SK-N-SH (cell line): ENCODE measurements around the gene ALKBH2. TPM values are rescaled to one million over a fixed set of nuclear protein-coding genes. Genes with fewer than 3 reads are reported as not detected.

Source experiments
- CTCF ChIA-PET: fragments of 300-600, 350-600 bp; formaldehyde crosslinking; extraction: SDS; loops from one replicate; lab custom pipeline; 2021; lab: Yijun Ruan, JAX
- POLR2A ChIA-PET: fragments of 350-600 bp; sonication (Branson Sonifier 250); formaldehyde crosslinking; extraction: SDS; loops from one replicate; lab custom pipeline; 2020; ENCODE audit warnings: antibody characterized with exemption, inconsistent platforms; lab: Yijun Ruan, JAX
- DNase-seq: peaks from one replicate; pipeline ENCODE4 v3.0.0; 2012
- H2AFZ ChIP-seq: fragments of 200-600 bp; sonication (generic); 2 replicates; pipeline ENCODE4 v1.8.1; 2016; ENCODE audit warnings: antibody characterized with exemption, mild to moderate bottlenecking, low read depth
- H3F3A ChIP-seq: fragments of 200-600 bp; sonication (generic); replicated peaks from 2 replicates; pipeline ENCODE3; 2016; ENCODE audit warnings: antibody characterized with exemption, mild to moderate bottlenecking; ENCODE audit not compliant: insufficient read depth
- H3K27ac ChIP-seq, 2 experiments: fragments of 200-500 bp in 1 of 2; fragments of 200-600 bp in 1 of 2; sonication (Bioruptor generic) in 1 of 2; sonication (generic), shearing (Covaris generic) in 1 of 2; 2 replicates each; pipeline versions ENCODE4 v1.5.1 to v1.6.1; 2014 to 2016; ENCODE audit warnings: low read depth in 2 of 2, inconsistent platforms in 1 of 2, low read length in 1 of 2, mild to moderate bottlenecking in 1 of 2, mixed read lengths in 1 of 2
- H3K27me3 ChIP-seq: fragments of 200-600 bp; sonication (generic), shearing (Covaris generic); 2 replicates; pipeline ENCODE4 v1.6.1; 2016; ENCODE audit warnings: mixed run types; ENCODE audit not compliant: insufficient read depth
- H3K36me3 ChIP-seq, 2 experiments: fragments of 200-500 bp in 1 of 2; fragments of 200-600 bp in 1 of 2; sonication (Bioruptor generic) in 1 of 2; sonication (generic) in 1 of 2; replicated peaks in 1 of 2; 2 replicates each; pipeline versions ENCODE3 to v1.5.1; 2014 to 2016; ENCODE audit warnings: low read length in 1 of 2, mild to moderate bottlenecking in 1 of 2; ENCODE audit not compliant: insufficient read depth in 2 of 2, control insufficient read depth in 1 of 2
- H3K4me1 ChIP-seq, 2 experiments: fragments of 200-500 bp in 1 of 2; fragments of 200-600 bp in 1 of 2; sonication (Bioruptor generic) in 1 of 2; sonication (generic), shearing (Covaris generic) in 1 of 2; 2 replicates each; pipeline versions ENCODE4 v1.5.1 to v1.6.1; 2014 to 2016; ENCODE audit warnings: low read depth in 1 of 2, low read length in 1 of 2, mixed run types in 1 of 2; ENCODE audit not compliant: insufficient read depth in 2 of 2, control insufficient read depth in 1 of 2
- H3K4me2 ChIP-seq: fragments of 200-600 bp; sonication (generic), shearing (Covaris generic); 2 replicates; pipeline ENCODE4 v1.6.1; 2017; ENCODE audit warnings: mixed run types
- H3K4me3 ChIP-seq, 2 experiments: fragments of 200-500 bp in 1 of 2; fragments of 200-600 bp in 1 of 2; sonication (Bioruptor generic) in 1 of 2; sonication (generic), shearing (Covaris generic) in 1 of 2; 2 replicates each; pipeline versions ENCODE4 v1.5.1 to v1.8.1; 2014 to 2016; ENCODE audit warnings: low read depth in 2 of 2, inconsistent platforms in 1 of 2, low read length in 1 of 2, mild to moderate bottlenecking in 1 of 2, mixed read lengths in 1 of 2, moderate library complexity in 1 of 2
- H3K79me2 ChIP-seq: fragments of 200-600 bp; sonication (generic); 2 replicates; pipeline ENCODE4 v1.8.1; 2017; ENCODE audit warnings: mild to moderate bottlenecking; ENCODE audit not compliant: insufficient read depth
- H3K9ac ChIP-seq: fragments of 200-600 bp; sonication (generic); 2 replicates; pipeline ENCODE4 v1.6.1; 2017; ENCODE audit warnings: mixed run types
- H3K9me2 ChIP-seq: fragments of 200-600 bp; sonication (generic); 2 replicates; pipeline ENCODE4 v1.6.1; 2017; ENCODE audit warnings: mixed run types
- H3K9me3 ChIP-seq: fragments of 200-600 bp; sonication (generic); 2 replicates; pipeline ENCODE4 v1.6.1; 2017; ENCODE audit warnings: mixed run types, mild to moderate bottlenecking, moderate library complexity
- H4K20me1 ChIP-seq: fragments of 200-600 bp; sonication (generic); 2 replicates; pipeline ENCODE4 v1.6.1; 2017; ENCODE audit warnings: mild to moderate bottlenecking, mixed run types; ENCODE audit not compliant: insufficient read depth
- CTCF ChIP-seq: fragments of 200-600 bp; sonication (generic); IDR thresholded peaks from 2 replicates; pipeline ENCODE4 v1.6.1; 2017; ENCODE audit warnings: antibody characterized with exemption, mild to moderate bottlenecking, moderate library complexity
- EP300 ChIP-seq, 2 experiments: IDR thresholded peaks; 2 replicates each; pipeline versions ENCODE4 v1.4.0 to v1.6.1; 2012; ENCODE audit warnings: borderline replicate concordance in 1 of 2, low read depth in 1 of 2, low read length in 1 of 2
- EZH2phosphoT487 ChIP-seq: fragments of 200-600 bp; sonication (generic); IDR thresholded peaks from 2 replicates; pipeline ENCODE4 v1.6.1; 2017; ENCODE audit warnings: low read depth, mixed run types, mild to moderate bottlenecking, antibody characterized with exemption, moderate library complexity, borderline replicate concordance
- FOSL2 ChIP-seq: IDR thresholded peaks from 2 replicates; pipeline ENCODE4 v1.4.0; 2012; ENCODE audit warnings: low read depth, mild to moderate bottlenecking, moderate library complexity, borderline replicate concordance
- FOXJ3 ChIP-seq: sonication (generic); formaldehyde crosslinking; IDR thresholded peaks from 2 replicates; pipeline ENCODE4 v1.5.1; 2020; ENCODE audit warnings: mild to moderate bottlenecking, missing genetic modification reagents
- FOXM1 ChIP-seq: IDR thresholded peaks from 2 replicates; pipeline ENCODE4 v1.4.0; 2012; ENCODE audit warnings: low read depth, mild to moderate bottlenecking
- GABPA ChIP-seq: IDR thresholded peaks from 2 replicates; pipeline ENCODE4 v1.4.0; 2012; ENCODE audit warnings: low read depth, mild to moderate bottlenecking
- GATA2 ChIP-seq: sonication (generic); formaldehyde crosslinking; IDR thresholded peaks from 2 replicates; pipeline ENCODE4 v1.5.0; 2020; ENCODE audit warnings: mild to moderate bottlenecking, missing genetic modification reagents
- JUND ChIP-seq: IDR thresholded peaks from 2 replicates; pipeline ENCODE4 v1.4.0; 2012
- MEF2A ChIP-seq: IDR thresholded peaks from 2 replicates; pipeline ENCODE4 v1.4.0; 2012; ENCODE audit warnings: low read depth, borderline replicate concordance
- MXI1 ChIP-seq: IDR thresholded peaks from 2 replicates; pipeline ENCODE4 v1.6.1; 2012; ENCODE audit warnings: mild to moderate bottlenecking, low read depth, low read length, improper control_type of control experiment
- NFIC ChIP-seq: IDR thresholded peaks from 2 replicates; pipeline ENCODE4 v1.4.0; 2012; ENCODE audit warnings: borderline replicate concordance
- NRF1 ChIP-seq: IDR thresholded peaks from 2 replicates; pipeline ENCODE4 v1.6.1; 2012; ENCODE audit warnings: low read depth, mild to moderate bottlenecking, low read length
- PBX3 ChIP-seq: IDR thresholded peaks from 2 replicates; pipeline ENCODE4; 2012
- RFX5 ChIP-seq: IDR thresholded peaks from 2 replicates; pipeline ENCODE4 v1.6.1; 2012; ENCODE audit warnings: mild to moderate bottlenecking, improper control_type of control experiment, low read length
- SIN3A ChIP-seq: IDR thresholded peaks from 2 replicates; pipeline ENCODE4 v1.6.1; 2012; ENCODE audit warnings: low read depth, mild to moderate bottlenecking, low read length, moderate library complexity, borderline replicate concordance
- SMC3 ChIP-seq: IDR thresholded peaks from 2 replicates; pipeline ENCODE4 v1.6.1; 2012; ENCODE audit warnings: low read depth, low read length, improper control_type of control experiment
- TCF12 ChIP-seq: IDR thresholded peaks from 2 replicates; pipeline ENCODE4 v1.4.0; 2012
- USF2 ChIP-seq: fragments of 150-350 bp; IDR thresholded peaks from 2 replicates; pipeline ENCODE4 v1.6.1; 2017; ENCODE audit warnings: antibody characterized with exemption, low read length, low read depth, borderline replicate concordance
- YY1 ChIP-seq: IDR thresholded peaks from 2 replicates; pipeline ENCODE4 v1.4.0; 2012; ENCODE audit warnings: low read depth, mild to moderate bottlenecking
- ZBTB33 ChIP-seq: IDR thresholded peaks from 2 replicates; pipeline ENCODE4 v1.4.0; 2012; ENCODE audit warnings: low read depth, borderline replicate concordance
- WGBS: methylation state at CpG from one replicate; pipeline ENCODE4 v1.1.6; 2017; ENCODE audit warnings: low lambda C conversion rate; 5-methylcytosine and 5-hydroxymethylcytosine counted together
- polyA plus RNA-seq, 3 experiments: library from polyadenylated mRNA; depleted of rRNA; stranded (reverse); fragments of >200 nt; gene quantifications; 2 replicates each; pipeline ENCODE4 v1.2.3, GENCODE V29; 2012
- TF ChIP-seq, protein P1 (sequence below): fragments of 150-350 bp; IDR thresholded peaks from 2 replicates; pipeline ENCODE4 v1.6.1; 2016; ENCODE audit warnings: mild to moderate bottlenecking, low read depth, low read length

Gene ALKBH2
- polyA plus RNA-seq, 1 of the 3 experiments (the other 2 are of a cell fraction) = 47.3 TPM

GRCh38 chr12:109087250-109087649 lies 6.0 kb downstream of the ALKBH2 start:
- peaks cover 33 to 58% of the 10 kb centered on the region in 2 experiments for H3K36me3 ChIP-seq
- H3K9me2 ChIP-seq = no peaks in the 10 kb centered on the region
- H3K4me3 ChIP-seq = no peak overlapping the region
- H2AFZ ChIP-seq = no peak overlapping the region
- POLR2A ChIA-PET = no interaction called here
- no peaks in the 10 kb centered on the region for H3K9me3 ChIP-seq
- TF ChIP-seq NFIC (no peak), FOSL2 (no peak), JUND (no peak), MEF2A (no peak), FOXJ3 (CRISPR knock-in tag) (no peak), EP300 (IDR thresholded peaks at IDR 0.05; ENCODE audit: borderline replicate concordance in 1 of 2, low read depth in 1 of 2, low read length in 1 of 2) (no peak), PBX3 (no peak)
- CTCF ChIA-PET = interaction anchor here (0.5 to 1.9 kb wide), 8 partner anchors 10 to 469 kb away, joined by 3 to 5 read pairs (median 3); no protein-coding TSS in a partner anchor
- H3F3A ChIP-seq = peaks cover 4% of the 10 kb centered on the region
- H4K20me1 ChIP-seq = no peaks in the 10 kb centered on the region
- H3K4me1 ChIP-seq = peaks cover 0 to 9% of the 10 kb centered on the region in 2 experiments; a peak in 1 of 4 replicates
- no peak for DNase-seq
- H3K27me3 ChIP-seq = no peaks in the 10 kb centered on the region
- H3K79me2 ChIP-seq = peaks cover 14% of the 10 kb centered on the region
- no peak overlapping the region for H3K4me2 ChIP-seq
- 70% methylated on average over 2 of the region's 5 CpGs for WGBS
- H3K27ac ChIP-seq = no peak overlapping the region
- no peak overlapping the region for H3K9ac ChIP-seq

GRCh38 chr12:109085590-109085989 lies 7.7 kb downstream of the ALKBH2 start:
- H3K9me2 ChIP-seq = no peaks in the 10 kb centered on the region
- TF ChIP-seq GABPA (no peak), YY1 (no peak), CTCF (no peak), FOXM1 (no peak), EZH2phosphoT487 (no peak), NFIC (no peak), RFX5 (no peak), ZBTB33 (no peak), SMC3 (no peak), EP300 (IDR thresholded peaks at IDR 0.05; ENCODE audit: borderline replicate concordance in 1 of 2, low read depth in 1 of 2, low read length in 1 of 2) (no peak), USF2 (no peak), MXI1 (no peak), TCF12 (no peak), NRF1 (no peak), GATA2 (CRISPR knock-in tag) (no peak), SIN3A (no peak)
- TF ChIP-seq, protein P1, sequence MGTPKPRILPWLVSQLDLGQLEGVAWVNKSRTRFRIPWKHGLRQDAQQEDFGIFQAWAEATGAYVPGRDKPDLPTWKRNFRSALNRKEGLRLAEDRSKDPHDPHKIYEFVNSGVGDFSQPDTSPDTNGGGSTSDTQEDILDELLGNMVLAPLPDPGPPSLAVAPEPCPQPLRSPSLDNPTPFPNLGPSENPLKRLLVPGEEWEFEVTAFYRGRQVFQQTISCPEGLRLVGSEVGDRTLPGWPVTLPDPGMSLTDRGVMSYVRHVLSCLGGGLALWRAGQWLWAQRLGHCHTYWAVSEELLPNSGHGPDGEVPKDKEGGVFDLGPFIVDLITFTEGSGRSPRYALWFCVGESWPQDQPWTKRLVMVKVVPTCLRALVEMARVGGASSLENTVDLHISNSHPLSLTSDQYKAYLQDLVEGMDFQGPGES = no peak
- no peak for DNase-seq
- ChIA-PET CTCF (interaction anchor here (4.3 kb wide), 1 partner anchor 8 kb away, joined by 20 read pairs; the partner anchor contains the start of gene ALKBH2), POLR2A (no interaction called here)
- no peaks in the 10 kb centered on the region for H3K27me3 ChIP-seq
- no peak overlapping the region for H2AFZ ChIP-seq
- no peak overlapping the region for H3K4me2 ChIP-seq
- no peak overlapping the region for H3K27ac ChIP-seq
- H3K4me1 ChIP-seq = no peaks in the 10 kb centered on the region
- H3K9ac ChIP-seq = no peak overlapping the region
- H3K79me2 ChIP-seq = no peaks in the 10 kb centered on the region; the same call in 1 of the 2 replicates
- no peaks in the 10 kb centered on the region for H3K9me3 ChIP-seq
- 96% methylated on average over 7 of the region's 11 CpGs for WGBS
- H3K36me3 ChIP-seq = peaks cover 39 to 74% of the 10 kb centered on the region in 2 experiments
- H3K4me3 ChIP-seq = no peak overlapping the region
- no peaks in the 10 kb centered on the region for H4K20me1 ChIP-seq
- peaks cover 4% of the 10 kb centered on the region for H3F3A ChIP-seq
